HCT116 (cell line): ENCODE results near the gene F10. TPM values are rescaled to one million over a fixed set of nuclear protein-coding genes. Genes with fewer than 3 reads are reported as not detected.

Experiments used
- ATAC-seq: fragments of 200-7000 bp; cut with Tn5 transposase; 2 replicates; pipeline ENCODE4 v1.9.1; 2020; ENCODE audit warnings: mild to moderate bottlenecking, moderate library complexity
- BruUV-seq: library from RNA; stranded (reverse); fragments of 400-500 nt; replicated peaks from 2 replicates; lab custom pipeline; 2021; lab: Mats Ljungman, UMichigan
- CTCF ChIA-PET: fragments of 300-600 bp; sonication (Branson Sonifier 250); formaldehyde crosslinking; loops from one replicate; lab custom pipeline; 2021; ENCODE audit warnings: antibody characterized with exemption; lab: Charles Lee
- POLR2A ChIA-PET: fragments of 300-600, 350-600 bp; sonication (Branson Sonifier 250); formaldehyde crosslinking; loops from one replicate; lab custom pipeline; 2021; ENCODE audit warnings: antibody characterized with exemption; lab: Charles Lee
- RAD21 ChIA-PET, 2 experiments: fragments of 300-600 bp; sonication (Branson Sonifier 250); formaldehyde crosslinking; loops; one replicate each; lab custom pipeline; 2023; ENCODE audit warnings: low total read pairs in 2 of 2; ENCODE audit not compliant: uncharacterized antibody in 2 of 2, unreplicated experiment in 2 of 2, low non-redundant PET in 1 of 2; lab: Charles Lee
- DNase-seq: peaks from one replicate; pipeline ENCODE4 v3.0.0-alpha.2; 2010; ENCODE audit warnings: low read depth, low spot score
- H2AFZ ChIP-seq: fragments of 200-600 bp; shearing (Covaris generic), sonication (generic); 2 replicates; pipeline ENCODE4 v1.6.1; 2017; ENCODE audit warnings: low read depth, mixed run types, mixed read lengths, antibody characterized with exemption, low read length; ENCODE audit not compliant: poor library complexity, severe bottlenecking
- H3K27ac ChIP-seq: 2 replicates; pipeline ENCODE4 v1.5.1; 2012; ENCODE audit warnings: low read depth, low read length
- H3K27me3 ChIP-seq: fragments of 200-600 bp; sonication (generic); 2 replicates; pipeline ENCODE4 v1.6.1; 2016; ENCODE audit warnings: mixed run types, low read length, mixed read lengths; ENCODE audit not compliant: insufficient read depth
- H3K36me3 ChIP-seq, 2 experiments: fragments of 200-500 bp in 1 of 2; fragments of 200-600 bp in 1 of 2; sonication (Bioruptor generic) in 1 of 2; sonication (generic) in 1 of 2; 2 replicates each; pipeline versions ENCODE4 v1.5.1 to v1.6.1; 2014 to 2016; ENCODE audit warnings: low read length in 2 of 2, inconsistent platforms in 1 of 2, mixed read lengths in 1 of 2, mixed run types in 1 of 2; ENCODE audit not compliant: insufficient read depth in 2 of 2, control insufficient read depth in 1 of 2
- H3K4me1 ChIP-seq, 2 experiments: fragments of 200-600 bp in 1 of 2; sonication (generic) in 1 of 2; 2 replicates each; pipeline versions ENCODE4 v1.5.1 to v1.6.1; 2012 to 2017; ENCODE audit warnings: low read length in 2 of 2, inconsistent platforms in 1 of 2, mild to moderate bottlenecking in 1 of 2, mixed read lengths in 1 of 2, mixed run types in 1 of 2, moderate library complexity in 1 of 2; ENCODE audit not compliant: insufficient read depth in 2 of 2, control insufficient read depth in 1 of 2
- H3K4me2 ChIP-seq: fragments of 200-600 bp; sonication (generic); 2 replicates; pipeline ENCODE4 v1.6.1; 2017; ENCODE audit warnings: mixed run types, low read length, mixed read lengths
- H3K4me3 ChIP-seq, 2 experiments: fragments of 200-600 bp in 1 of 2; sonication (generic) in 1 of 2; replicated peaks in 1 of 2; 2 replicates each; pipeline ENCODE4 v1.5.1; 2011 to 2016; ENCODE audit warnings: low read length in 2 of 2, control low read depth in 1 of 2, low read depth in 1 of 2, mild to moderate bottlenecking in 1 of 2, mixed read lengths in 1 of 2, mixed run types in 1 of 2
- H3K79me2 ChIP-seq: fragments of 200-600 bp; sonication (generic); 2 replicates; pipeline ENCODE4 v1.6.1; 2017; ENCODE audit warnings: mild to moderate bottlenecking, mixed run types, low read length, moderate library complexity, mixed read lengths; ENCODE audit not compliant: insufficient read depth
- H3K9ac ChIP-seq: fragments of 200-600 bp; sonication (generic); 2 replicates; pipeline ENCODE4 v1.6.1; 2016; ENCODE audit warnings: low read length, mixed read lengths
- H3K9me2 ChIP-seq: fragments of 200-600 bp; sonication (generic), shearing (Covaris generic); 2 replicates; pipeline ENCODE4 v1.6.1; 2017; ENCODE audit warnings: mixed run types, mild to moderate bottlenecking, moderate library complexity; ENCODE audit not compliant: insufficient read depth
- H3K9me3 ChIP-seq, 2 experiments: fragments of 200-500 bp in 1 of 2; fragments of 200-600 bp in 1 of 2; sonication (Bioruptor generic) in 1 of 2; sonication (generic) in 1 of 2; 2 replicates each; pipeline ENCODE4 v1.6.1; 2014 to 2017; ENCODE audit warnings: low read length in 2 of 2, mixed read lengths in 2 of 2, inconsistent platforms in 1 of 2, low read depth in 1 of 2, mild to moderate bottlenecking in 1 of 2, mixed run types in 1 of 2, moderate library complexity in 1 of 2; ENCODE audit not compliant: control insufficient read depth in 1 of 2, insufficient read depth in 1 of 2
- H4K20me1 ChIP-seq: fragments of 200-600 bp; sonication (generic), shearing (Covaris generic); 2 replicates; pipeline ENCODE4 v1.6.1; 2017; ENCODE audit warnings: mixed run types, mild to moderate bottlenecking, moderate library complexity; ENCODE audit not compliant: insufficient read depth
- EGR1 ChIP-seq: IDR thresholded peaks from 2 replicates; pipeline ENCODE4 v1.6.1; 2012; ENCODE audit warnings: low read depth
- EZH2 ChIP-seq: fragments of 200-600 bp; sonication (generic); IDR thresholded peaks from 2 replicates; pipeline ENCODE4 v1.6.1; 2017; ENCODE audit warnings: antibody characterized with exemption, mixed run types
- JUND ChIP-seq: IDR thresholded peaks from 2 replicates; pipeline ENCODE4 v1.6.1; 2012
- POLR2AphosphoS5 ChIP-seq: IDR thresholded peaks from 2 replicates; pipeline ENCODE4 v1.6.1; 2011; ENCODE audit warnings: mild to moderate bottlenecking, low read depth, low read length, moderate library complexity
- SIN3A ChIP-seq: IDR thresholded peaks from 2 replicates; pipeline ENCODE4 v1.6.1; 2012; ENCODE audit warnings: low read depth
- SP1 ChIP-seq: IDR thresholded peaks from 2 replicates; pipeline ENCODE4 v1.6.1; 2012; ENCODE audit warnings: low read depth
- TCF7L2 ChIP-seq: IDR thresholded peaks from 2 replicates; pipeline ENCODE4 v1.7.0; 2011; ENCODE audit warnings: borderline replicate concordance, inconsistent platforms; ENCODE audit not compliant: insufficient read depth, insufficient read length; ENCODE audit errors: extremely low read depth
- YY1 ChIP-seq: IDR thresholded peaks from 2 replicates; pipeline ENCODE4 v1.6.1; 2011; ENCODE audit warnings: low read length, low read depth, moderate library complexity, mild to moderate bottlenecking; ENCODE audit not compliant: insufficient replicate concordance; ENCODE audit errors: extremely low read depth
- ZFX ChIP-seq: fragments of 450-650 bp; IDR thresholded peaks from 2 replicates; pipeline ENCODE4 v1.6.1; 2017
- ZNF274 ChIP-seq: fragments of 200-500 bp; sonication (Bioruptor generic); IDR thresholded peaks from 2 replicates; pipeline ENCODE4 v1.6.1; 2014; ENCODE audit warnings: mild to moderate bottlenecking, low read depth, low read length, inconsistent platforms
- intact Hi-C: fragments of 100-400 bp; cut with micrococcal nuclease; formaldehyde crosslinking; loops from 2 replicates; pipeline ENCODE4 v1.10.0; 2022
- total RNA-seq: library from RNA; stranded (reverse); gene quantifications from one replicate; pipeline ENCODE4 v1.2.1, GENCODE V29; 2021; ENCODE audit not compliant: unreplicated experiment
- TF ChIP-seq, protein P1 (sequence below): IDR thresholded peaks from 2 replicates; pipeline ENCODE4 v1.6.1; 2012
- TF ChIP-seq, protein P2 (sequence below): IDR thresholded peaks from 2 replicates; pipeline ENCODE4 v1.6.1; 2011; ENCODE audit warnings: mild to moderate bottlenecking, low read length, moderate library complexity; ENCODE audit not compliant: insufficient replicate concordance; ENCODE audit errors: extremely low read depth
- TF ChIP-seq, protein P3 (sequence below): IDR thresholded peaks from 2 replicates; pipeline ENCODE4 v1.6.1; 2012

Gene F10
- total RNA-seq, 1 experiment from 2014 or later = 4.0 TPM

DNA sequence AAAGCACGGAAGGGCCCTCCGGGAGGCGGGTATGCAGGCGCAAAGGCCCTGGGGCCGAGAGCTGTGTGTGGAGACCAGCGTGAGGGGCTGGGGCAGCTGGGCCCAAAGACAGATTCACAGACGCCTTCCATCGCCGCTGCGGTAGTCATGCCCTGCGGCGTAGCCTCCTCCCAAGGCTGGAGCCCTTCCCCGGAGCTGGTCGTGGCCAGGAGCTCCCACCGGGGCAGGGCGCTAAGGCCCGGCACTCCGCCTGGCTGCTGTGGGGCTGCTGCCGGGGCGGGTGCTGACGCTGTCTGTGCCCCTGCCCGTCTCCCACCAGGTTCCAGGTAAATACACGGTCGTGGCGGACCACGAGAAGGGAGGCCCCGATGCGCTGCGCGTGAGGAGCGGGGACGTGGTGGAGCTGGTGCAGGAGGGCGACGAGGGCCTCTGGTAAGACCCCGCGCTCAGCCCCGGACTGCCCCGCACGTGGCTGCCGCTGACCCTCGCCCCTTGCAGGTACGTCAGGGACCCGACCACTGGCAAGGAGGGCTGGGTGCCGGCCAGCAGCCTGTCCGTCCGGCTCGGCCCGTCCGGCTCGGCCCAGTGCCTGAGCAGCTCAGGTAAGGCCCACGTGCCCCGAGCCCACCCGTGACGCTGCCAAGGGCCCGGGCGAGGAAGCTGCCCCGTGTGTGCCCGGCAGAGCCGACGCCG is 26.4 kb upstream of the F10 start:
- no peaks in the 10 kb centered on the region for H3K79me2 ChIP-seq
- no peaks in the 10 kb centered on the region for H3K9me2 ChIP-seq
- no peak overlapping the region for H3K4me3 ChIP-seq
- BruUV-seq = no TSS peak
- no peak overlapping the region for H3K27ac ChIP-seq
- ChIA-PET POLR2A (no interaction called here), RAD21 (no interaction called here), CTCF (no interaction called here)
- H3K36me3 ChIP-seq = no peaks in the 10 kb centered on the region
- no peak overlapping the region for H3K9ac ChIP-seq
- no peaks in the 10 kb centered on the region for H3K4me1 ChIP-seq
- DNase-seq (no peak), ATAC-seq (no peak; the same call in 1 of the 2 replicates)
- no peak overlapping the region for H3K4me2 ChIP-seq
- H3K9me3 ChIP-seq = no peaks in the 10 kb centered on the region
- intact Hi-C loops = no loop called here
- peaks cover 5% of the 10 kb centered on the region; the same call in 1 of the 2 replicates for H3K27me3 ChIP-seq
- H2AFZ ChIP-seq = no peak overlapping the region
- no peaks in the 10 kb centered on the region for H4K20me1 ChIP-seq
- TF ChIP-seq ZFX (no peak), SP1 (no peak), POLR2AphosphoS5 (no peak), EZH2 (no peak), ZNF274 (no peak), EGR1 (no peak), JUND (no peak), SIN3A (no peak), TCF7L2 (no peak), YY1 (no peak)
- TF ChIP-seq, protein P1, sequence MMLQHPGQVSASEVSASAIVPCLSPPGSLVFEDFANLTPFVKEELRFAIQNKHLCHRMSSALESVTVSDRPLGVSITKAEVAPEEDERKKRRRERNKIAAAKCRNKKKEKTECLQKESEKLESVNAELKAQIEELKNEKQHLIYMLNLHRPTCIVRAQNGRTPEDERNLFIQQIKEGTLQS = no peak
- TF ChIP-seq, protein P2, sequence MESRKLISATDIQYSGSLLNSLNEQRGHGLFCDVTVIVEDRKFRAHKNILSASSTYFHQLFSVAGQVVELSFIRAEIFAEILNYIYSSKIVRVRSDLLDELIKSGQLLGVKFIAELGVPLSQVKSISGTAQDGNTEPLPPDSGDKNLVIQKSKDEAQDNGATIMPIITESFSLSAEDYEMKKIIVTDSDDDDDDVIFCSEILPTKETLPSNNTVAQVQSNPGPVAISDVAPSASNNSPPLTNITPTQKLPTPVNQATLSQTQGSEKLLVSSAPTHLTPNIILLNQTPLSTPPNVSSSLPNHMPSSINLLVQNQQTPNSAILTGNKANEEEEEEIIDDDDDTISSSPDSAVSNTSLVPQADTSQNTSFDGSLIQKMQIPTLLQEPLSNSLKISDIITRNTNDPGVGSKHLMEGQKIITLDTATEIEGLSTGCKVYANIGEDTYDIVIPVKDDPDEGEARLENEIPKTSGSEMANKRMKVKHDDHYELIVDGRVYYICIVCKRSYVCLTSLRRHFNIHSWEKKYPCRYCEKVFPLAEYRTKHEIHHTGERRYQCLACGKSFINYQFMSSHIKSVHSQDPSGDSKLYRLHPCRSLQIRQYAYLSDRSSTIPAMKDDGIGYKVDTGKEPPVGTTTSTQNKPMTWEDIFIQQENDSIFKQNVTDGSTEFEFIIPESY = no peak
- TF ChIP-seq, protein P3, sequence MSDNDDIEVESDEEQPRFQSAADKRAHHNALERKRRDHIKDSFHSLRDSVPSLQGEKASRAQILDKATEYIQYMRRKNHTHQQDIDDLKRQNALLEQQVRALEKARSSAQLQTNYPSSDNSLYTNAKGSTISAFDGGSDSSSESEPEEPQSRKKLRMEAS = no peak
